ENCODE measurements around the gene PACSIN1.

The PACSIN1 gene

GRCh38 chr6:34529665-34530327, 63.9 kb downstream of the PACSIN1 start:
- no peak for DNase-seq

GRCh38 chr6:34530753-34531365, 65.0 kb downstream of the PACSIN1 start:
- no peak for DNase-seq

- no peak for DNase-seq
Measured at GRCh38 chr6:34531580-34532201, 65.8 kb downstream of the PACSIN1 start.

GRCh38 chr6:34532230-34532629, 66.4 kb downstream of the PACSIN1 start:
- DNase-seq: no peak

GRCh38 chr6:34534146-34534545, 68.3 kb downstream of the PACSIN1 start:
- no peak for DNase-seq

GRCh38 chr6:34534656-34535055, 68.8 kb downstream of the PACSIN1 start:
- DNase-seq: no peak

GRCh38 chr6:34535199-34535598, 69.3 kb downstream of the PACSIN1 start:
- DNase-seq: no peak

GRCh38 chr6:34535646-34536045, 69.8 kb downstream of the PACSIN1 start:
- no peak for DNase-seq

GRCh38 chr6:34536251-34536958, 70.5 kb downstream of the PACSIN1 start:
- no peak for DNase-seq

- DNase-seq: no peak
Measured at GRCh38 chr6:34536959-34537848, 71.3 kb downstream of the PACSIN1 start.

- no peak for DNase-seq
Measured at GRCh38 chr6:34537922-34538550, 72.2 kb downstream of the PACSIN1 start.

- DNase-seq: no peak
Measured at GRCh38 chr6:34538581-34538980, 72.7 kb downstream of the PACSIN1 start.

- no peak for DNase-seq
Measured at GRCh38 chr6:34539181-34539580, 73.3 kb downstream of the PACSIN1 start.

GRCh38 chr6:34540222-34540621, 74.3 kb downstream of the PACSIN1 start:
- no peak for DNase-seq

- DNase-seq: no peak
Measured at GRCh38 chr6:34540841-34541240, 75.0 kb downstream of the PACSIN1 start.

GRCh38 chr6:34543421-34543820, 77.5 kb downstream of the PACSIN1 start:
- no peak for DNase-seq

GRCh38 chr6:34544052-34544604, 78.3 kb downstream of the PACSIN1 start:
- DNase-seq: no peak

GRCh38 chr6:34544776-34545471, 79.0 kb downstream of the PACSIN1 start:
- DNase-seq: no peak

- no peak for DNase-seq
Measured at GRCh38 chr6:34546551-34547321, 80.9 kb downstream of the PACSIN1 start.
